Endometrium (tissue), 2 donors: Measurements from ENCODE around the gene MED27.
"Not testable (repeated sequence)": the region's sequence is repeated elsewhere in the genome, so short reads cannot be mapped to it uniquely, and the experiment has no call there.

Experiments used
- FAIRE-seq: peaks from 2 replicates; lab custom pipeline; 2012; peaks lifted over from hg19 to GRCh38; lab: Jason Lieb, UNC
- donor health status: control.
- donor health status: control.

The MED27 gene

DNA sequence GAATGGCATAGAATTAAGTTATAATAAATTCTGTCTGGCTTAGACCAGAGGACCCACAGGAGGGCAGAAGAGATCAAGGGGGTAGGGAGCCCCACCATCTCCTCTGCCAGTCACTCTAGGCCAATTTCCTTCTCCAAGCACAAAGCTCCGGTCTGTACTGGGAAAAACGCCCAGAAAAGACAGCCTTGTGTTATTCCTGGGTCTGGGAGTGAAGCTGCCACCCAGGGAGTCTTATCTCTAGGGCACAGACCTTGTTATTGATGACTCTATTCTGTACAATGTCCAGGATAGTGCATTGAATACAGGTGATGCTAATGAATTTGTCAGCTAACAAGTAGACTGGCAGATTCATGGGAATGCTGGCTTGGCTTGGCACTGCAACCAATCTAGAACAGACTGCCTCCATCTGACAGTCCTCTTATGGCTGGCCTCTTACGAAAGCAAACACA is 60.7 kb downstream of the MED27 start:
- FAIRE-seq: no peak

DNA sequence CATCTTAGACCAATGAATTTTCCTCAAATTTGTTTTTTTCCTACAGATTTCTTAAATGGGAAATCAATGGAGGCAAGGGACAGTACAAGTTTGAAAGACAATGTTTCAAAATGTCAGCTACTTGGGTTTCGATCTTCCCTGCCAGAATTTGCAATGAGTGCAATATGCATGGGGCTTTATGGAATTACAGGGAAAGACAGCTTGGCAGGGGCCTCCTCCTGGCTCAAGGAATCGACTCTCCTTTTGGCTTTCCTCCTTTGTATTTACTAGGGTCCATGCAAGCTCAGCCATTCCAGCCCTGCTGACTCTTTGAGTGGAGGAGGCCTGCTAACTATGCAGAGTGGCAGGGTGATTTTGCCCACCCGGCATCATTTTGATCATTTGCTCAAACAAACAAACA is 63.2 kb downstream of the MED27 start:
- no peak for FAIRE-seq

DNA sequence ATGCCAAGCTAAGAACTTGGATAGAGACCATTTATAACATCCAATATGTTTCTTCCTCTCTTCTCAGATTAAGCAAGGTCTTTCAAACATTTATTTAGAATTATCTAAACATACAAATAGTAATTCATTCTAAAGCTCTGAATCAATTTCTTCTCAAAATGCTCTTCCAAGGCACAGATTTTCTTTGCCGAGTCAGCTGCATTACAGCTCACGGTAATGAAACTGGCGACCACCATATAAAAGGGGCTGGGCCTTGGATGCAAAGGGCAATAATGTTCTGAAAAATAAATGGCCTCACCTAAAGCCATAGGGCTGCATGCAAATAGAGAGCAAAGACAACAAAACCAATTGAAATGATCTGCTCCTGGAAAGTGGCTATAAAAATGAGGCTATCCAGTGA is 63.8 kb downstream of the MED27 start:
- no peak for FAIRE-seq

DNA sequence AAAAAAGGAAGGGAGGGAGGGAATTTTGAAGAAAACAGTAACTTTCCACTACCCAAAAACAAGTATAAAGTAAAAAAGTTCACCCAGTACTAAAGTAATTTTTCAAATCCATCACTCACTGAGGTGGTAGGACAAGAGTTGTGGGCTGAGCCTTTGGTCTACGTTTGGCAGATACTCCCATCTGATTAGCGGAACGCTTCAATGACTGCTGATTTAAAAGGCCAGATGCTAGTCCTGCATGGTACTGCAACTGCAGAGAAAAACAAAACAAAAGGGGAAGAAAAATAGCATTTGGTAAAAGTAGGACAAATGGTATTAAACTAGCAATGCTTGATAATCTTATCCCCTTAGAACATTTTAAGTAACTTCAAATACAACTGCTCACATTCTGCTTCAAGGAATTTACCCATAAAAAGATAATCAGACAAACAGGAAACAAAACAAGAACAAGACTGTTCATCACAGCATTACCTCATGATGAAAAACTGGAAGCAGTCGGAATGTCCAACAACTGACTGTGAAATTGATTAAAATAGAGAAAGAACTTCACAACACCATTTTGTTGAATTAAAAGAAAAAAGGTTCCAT is 65.4 kb downstream of the MED27 start:
- peak; percentile 21 for FAIRE-seq

DNA sequence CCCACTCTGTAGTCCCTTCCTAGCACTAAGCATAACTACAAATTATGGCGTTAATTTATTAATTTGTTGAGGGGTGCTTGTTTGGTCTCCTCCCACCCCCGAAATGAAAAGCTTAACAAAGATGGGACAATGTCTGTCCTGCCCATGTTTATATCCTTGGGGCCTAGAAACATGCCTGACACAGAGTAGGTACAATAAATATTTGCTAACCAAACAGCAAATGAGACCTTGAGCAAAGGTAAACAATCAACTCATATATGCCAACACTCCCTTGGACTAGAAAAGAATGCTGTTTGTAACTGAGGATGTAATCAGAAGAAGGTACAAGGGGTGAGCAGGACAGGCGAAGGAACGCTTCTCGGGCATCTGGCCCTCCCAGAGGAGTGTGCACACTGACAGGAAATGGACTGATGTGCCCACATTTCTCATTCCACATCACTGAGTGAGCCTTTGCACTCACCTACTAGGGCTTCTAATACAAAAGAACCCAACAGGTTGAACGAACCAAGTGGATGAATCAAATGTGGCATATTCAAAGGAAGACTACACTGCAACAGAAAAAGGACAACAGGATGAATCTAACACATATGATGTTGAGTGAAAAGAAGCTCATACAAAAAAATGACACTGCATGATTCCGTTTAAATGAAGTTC is 66.8 kb downstream of the MED27 start:
- no peak for FAIRE-seq

DNA sequence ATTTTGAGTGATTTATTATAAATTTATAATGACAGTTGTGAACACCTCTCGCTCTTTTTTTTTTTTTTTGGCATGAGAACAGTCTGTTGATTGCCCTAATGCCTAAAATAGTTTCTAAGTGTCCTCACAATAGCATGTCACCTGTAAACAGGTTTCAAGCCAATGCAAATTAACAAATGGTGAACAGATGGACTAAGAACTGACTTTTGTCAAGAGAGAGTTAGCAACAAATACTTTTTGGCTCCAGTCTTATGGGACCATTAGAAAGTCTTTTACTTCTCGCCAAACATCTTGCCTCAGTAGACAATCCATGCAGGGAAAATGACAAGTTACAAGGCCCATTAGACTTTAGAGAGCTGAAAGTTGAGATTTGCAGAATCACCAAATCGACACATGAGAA is 67.8 kb downstream of the MED27 start:
- no peak for FAIRE-seq

DNA sequence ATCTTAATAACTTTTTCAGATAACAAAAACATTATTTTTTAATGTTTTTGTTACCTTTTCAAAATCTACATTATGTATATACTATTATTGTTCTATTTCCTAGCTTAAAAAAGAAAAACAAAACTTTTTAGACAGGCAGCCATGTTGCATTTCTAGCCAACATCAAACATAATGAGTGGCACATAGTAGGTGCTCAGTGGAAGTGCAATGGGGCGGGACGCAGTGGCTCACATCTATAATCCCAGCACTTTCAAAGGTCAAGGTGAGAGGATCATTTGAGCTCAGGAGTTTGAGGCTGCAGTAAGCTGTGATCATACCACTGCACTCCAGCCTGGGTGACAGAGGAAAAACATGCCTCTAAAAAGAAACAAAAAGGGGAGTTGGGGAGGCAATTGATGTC is 68.4 kb downstream of the MED27 start:
- FAIRE-seq: no peak

DNA sequence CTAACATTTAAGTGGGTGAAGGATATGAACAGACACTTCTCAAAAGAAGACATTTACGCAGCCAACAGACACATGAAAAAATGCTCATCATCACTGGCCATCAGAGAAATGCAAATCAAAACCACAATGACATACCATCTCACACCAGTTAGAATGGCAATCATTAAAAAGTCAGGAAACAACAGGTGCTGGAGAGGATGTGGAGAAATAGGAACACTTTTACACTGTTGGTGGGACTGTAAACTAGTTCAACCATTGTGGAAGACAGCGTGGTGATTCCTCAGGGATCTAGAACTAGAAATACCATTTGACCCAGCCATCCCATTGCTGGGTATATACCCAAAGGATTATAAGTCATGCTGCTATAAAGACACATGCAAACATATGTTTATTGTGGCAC is 69.5 kb downstream of the MED27 start:
- FAIRE-seq: not testable (repeated sequence)

DNA sequence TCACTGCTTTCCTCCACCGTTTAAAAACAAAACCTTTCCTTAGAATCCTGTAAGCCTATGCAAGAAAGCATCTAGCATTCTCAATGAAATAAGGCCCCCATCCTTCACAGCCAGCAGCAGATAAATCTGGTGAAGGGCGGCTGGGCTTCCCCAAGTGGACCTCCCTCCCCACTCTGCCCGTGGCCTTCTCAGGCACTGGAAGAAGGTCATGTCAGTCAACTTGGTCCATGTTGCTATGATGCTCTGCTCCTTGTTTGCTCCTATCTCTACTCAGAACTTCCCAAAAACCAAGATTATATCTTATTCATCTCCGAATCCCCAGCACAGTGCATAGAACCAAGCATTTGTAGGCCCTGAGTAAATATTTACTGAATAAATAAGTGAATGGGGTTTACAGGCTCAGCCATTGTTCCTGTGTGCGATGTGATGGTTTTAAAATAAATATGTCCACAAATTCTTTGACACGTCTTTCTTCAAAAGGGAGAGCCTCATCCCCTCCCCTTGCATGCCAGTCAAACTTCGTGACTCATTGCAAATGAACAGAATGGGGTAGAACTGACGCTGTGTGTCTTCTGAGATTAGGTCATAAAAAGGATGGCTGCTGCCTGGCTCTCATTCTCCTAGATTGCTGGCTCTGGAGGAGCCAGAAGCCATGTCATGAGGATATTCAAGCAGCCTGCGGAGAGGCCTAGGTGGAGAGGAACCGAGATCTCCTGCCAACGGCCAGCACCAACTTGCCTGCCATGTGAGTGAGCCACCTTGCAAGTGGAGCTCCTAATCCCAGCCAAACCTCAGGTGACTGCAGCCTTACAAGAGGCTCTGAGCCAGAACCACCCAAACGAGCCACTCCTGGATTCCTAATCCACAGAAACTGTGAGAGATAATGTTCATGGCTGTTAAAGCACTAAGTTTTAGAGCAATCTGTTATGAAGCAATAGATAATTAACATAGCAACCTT is 70.5 kb downstream of the MED27 start:
- no peak for FAIRE-seq

DNA sequence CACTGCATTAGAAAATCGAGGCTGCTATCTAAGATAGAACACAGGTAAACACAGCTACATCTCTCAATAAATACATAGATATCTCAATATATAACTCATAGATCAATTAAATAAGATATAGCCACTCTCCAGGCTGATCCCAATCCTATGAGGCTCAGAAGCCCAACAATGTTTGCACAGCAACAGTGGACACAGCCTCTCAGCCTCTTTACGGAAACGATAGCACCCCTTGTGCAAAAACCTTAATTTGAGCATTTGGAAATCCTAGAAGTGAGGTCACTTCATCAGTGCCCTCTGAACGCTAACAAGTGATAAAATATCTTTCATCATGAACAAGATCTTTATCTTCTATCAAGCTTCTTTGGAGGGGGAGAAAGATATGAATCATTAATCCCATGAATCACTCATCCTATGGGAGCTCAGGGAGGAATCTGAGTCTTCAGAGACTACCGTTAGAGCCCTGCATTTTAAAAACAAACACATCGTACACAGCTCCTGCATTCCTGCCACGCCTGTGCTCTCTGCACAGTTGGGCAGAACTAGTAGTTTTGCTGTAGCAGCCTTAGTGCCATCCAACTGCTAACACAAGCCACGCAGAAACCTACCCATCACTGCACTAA is 71.4 kb downstream of the MED27 start:
- FAIRE-seq: no peak

DNA sequence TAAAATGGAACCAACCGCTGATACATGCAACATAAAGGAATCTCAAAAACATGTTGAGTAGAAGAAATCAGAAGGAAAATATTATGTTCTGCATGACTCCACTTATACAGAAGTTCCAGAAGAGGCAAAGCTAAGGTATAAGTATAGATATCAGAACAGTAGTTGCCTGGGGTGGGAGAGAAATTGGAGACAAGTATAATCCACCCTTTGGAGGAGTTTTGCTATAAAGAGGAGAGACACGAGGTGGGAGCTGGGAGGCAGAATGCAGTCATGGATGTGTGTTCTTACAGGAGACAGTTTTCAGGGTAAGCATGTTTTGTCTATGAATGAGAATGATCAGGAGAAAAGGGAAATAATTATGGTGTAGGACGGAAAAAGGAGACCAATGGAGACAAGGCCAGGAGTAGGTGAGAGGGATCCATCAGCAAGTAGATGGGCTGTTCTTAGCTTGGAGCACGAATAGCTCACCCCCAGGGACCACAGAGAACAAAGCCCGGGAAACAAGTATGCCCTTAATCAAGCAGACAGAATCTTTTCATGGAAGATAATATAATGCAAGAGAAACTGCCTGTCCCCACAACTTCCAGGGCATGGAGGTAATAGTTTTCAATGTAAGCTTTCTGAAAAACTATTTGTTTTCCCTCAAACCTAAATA is 72.2 kb downstream of the MED27 start:
- FAIRE-seq: no peak

DNA sequence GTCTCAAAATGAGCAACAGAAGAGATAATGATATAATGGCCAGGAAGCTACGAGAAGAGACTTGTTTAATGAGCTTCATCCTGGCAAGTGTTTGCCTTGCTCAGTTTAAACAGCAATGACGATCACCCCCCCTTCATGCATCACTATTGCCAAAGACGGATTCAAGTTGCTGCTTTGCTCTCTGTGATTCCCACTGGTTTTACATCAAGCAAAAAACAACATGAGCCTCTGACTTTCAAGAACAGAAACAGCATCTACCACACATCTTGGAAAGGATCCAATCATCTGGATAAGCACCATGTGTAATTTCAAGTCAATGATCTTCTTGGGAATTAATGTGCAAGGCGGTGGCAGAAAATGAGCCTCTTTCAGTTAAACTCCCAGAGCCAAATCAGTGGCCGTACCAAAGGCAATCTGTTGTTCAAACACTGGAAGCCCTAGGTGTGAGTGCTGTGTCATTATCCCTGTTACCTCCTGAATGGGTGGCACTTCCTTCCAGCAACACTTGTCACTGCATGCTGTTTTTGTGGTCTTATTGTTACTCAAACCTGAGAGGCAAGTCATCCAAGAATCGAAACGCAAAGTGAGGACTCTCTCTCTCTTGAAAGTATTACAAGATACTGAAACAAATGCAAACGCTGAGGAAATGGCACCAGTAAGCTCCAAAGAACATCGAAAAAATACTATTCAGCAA is 72.8 kb downstream of the MED27 start:
- no peak for FAIRE-seq

DNA sequence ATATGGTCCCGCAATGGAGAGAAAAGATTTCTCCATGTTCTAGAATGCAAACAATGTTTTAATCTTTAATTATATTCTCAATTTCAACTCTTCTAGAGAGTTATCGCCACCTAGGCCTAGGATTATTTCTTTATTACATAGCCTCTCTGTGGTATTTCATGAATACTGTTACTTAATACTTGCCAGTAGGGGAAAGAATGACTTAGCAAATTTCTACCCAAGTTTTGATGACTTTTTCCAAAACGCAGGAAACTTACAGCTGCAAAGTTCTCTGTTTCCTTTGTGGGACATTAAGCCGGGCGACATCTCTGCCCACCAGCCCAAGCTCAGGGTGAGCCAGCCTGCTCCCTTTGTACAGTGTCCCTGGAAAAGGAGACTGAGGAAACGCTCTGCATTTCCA is 73.8 kb downstream of the MED27 start:
- no peak for FAIRE-seq

DNA sequence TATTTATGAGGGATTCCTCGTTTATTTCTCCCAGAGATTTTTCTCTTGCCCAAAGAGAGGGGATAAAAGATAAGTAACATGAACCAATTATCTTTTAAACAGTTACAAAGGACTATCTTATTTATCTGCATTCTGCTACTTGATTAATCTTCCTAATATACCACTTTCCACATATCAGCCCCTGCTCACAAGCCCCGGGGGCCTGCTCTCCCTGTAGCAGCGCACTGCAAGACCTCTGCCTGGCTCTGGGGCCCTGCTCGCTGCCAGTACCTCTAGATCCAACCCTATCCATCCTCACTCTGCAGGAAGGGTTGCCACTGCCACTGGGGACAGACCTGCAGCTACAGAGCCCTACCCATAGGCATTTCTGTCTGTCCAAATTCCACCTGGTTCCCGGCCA is 75.3 kb downstream of the MED27 start:
- FAIRE-seq: no peak

DNA sequence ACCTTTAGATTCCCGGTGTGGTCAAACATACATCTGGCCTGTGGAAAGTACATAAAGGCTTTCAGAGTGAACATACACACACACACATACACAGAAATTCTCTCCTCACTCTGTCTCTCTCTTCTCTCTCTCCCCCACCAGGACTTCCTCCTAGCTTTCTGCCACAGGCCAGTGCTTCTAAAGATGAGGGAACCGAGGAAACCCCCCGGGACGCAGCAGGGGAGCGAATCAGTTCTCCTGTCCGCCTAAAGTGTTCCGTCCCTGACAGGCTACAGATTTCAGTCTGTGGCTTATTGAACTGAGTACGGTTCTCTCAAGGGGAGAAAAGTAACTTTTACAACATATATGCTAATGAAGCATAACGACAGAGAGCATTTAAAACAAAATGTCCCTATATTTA is 75.8 kb downstream of the MED27 start:
- no peak for FAIRE-seq

DNA sequence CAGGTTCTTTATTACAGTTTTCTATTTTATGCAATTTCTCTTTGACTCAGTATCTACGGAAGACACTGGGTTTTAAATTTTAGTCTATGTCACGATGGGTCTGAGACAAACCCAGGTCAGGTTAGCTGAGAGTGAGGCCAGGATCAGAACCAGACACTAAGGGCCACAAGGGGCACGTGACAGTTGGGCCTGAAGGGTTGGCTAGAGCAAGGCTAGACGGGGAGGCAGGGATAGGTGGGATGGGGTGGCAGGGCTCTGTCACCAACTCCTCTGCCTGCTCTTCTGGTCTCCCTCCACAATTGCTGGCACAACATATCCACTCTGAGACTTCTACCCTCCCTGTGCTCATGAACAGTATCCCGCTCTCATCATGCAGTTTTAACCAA is 76.4 kb downstream of the MED27 start:
- no peak for FAIRE-seq

DNA sequence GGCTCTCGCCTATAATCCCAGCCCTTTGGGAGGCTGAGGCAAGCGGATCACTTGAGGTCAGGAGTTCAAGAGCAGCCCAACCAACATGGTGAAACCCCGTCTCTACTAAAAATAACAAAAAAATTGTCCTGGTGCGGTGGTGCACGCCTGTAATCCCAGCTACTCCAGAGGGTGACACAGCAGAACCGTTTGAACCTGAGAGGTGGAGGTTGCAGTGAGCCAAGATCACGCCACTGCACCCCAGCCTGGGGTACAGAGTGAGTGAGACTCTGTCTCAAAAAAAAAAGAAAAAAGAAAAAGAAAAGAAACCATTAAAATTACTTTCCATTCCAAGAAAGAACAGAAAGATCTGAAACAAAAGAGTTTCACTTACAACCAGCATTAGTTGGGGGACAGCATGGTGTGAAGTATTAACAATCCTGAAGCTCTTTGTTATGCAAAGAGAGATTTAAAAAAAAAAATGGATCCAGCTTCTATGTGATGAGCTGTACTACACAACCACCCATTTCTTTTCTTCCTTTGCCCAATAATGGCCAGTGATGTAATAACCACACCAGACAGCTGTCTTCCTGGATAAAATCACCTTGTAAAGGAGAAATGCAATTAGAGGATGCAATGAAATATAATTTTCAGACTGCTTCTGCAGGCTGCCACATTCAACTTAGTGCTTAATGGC is 76.9 kb downstream of the MED27 start:
- FAIRE-seq: no peak

DNA sequence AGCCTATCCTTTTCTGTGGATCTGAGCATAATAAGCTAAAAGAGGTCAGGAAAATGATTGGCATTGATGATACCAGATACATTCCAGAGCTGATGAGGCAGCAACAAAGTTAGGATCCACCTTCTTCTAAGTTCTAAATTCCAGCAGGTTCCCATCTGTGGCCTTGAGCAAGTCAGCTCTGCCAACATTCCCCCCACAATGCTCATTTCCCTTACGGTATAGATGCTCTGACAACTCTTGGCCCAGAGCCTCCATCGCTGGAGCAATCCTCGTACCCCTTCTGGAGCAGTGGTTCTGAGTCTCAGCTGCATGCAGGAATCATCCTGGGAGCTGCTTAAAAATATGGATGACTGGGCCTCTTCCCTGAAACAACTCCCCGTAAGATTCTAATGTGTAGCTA is 78.1 kb downstream of the MED27 start:
- FAIRE-seq: no peak

DNA sequence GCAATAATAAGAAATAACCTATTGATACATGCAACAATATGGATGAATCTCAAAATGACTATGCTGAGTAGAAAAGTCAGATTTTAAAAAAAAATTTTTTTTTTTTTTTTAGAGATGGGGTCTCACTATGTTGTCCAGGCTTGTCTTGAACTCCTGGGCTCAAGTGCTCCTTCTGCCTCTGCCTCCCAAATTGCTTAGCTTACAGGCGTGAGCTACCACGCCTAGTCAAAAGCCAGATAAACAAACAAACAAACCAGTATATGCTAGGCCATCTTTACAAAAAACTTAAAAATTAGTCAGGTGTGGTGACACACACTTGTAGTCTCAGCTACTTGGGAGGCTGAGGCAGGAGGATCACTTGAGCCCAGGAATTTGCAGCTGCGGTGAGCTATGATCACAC is 79.0 kb downstream of the MED27 start:
- FAIRE-seq: no peak

DNA sequence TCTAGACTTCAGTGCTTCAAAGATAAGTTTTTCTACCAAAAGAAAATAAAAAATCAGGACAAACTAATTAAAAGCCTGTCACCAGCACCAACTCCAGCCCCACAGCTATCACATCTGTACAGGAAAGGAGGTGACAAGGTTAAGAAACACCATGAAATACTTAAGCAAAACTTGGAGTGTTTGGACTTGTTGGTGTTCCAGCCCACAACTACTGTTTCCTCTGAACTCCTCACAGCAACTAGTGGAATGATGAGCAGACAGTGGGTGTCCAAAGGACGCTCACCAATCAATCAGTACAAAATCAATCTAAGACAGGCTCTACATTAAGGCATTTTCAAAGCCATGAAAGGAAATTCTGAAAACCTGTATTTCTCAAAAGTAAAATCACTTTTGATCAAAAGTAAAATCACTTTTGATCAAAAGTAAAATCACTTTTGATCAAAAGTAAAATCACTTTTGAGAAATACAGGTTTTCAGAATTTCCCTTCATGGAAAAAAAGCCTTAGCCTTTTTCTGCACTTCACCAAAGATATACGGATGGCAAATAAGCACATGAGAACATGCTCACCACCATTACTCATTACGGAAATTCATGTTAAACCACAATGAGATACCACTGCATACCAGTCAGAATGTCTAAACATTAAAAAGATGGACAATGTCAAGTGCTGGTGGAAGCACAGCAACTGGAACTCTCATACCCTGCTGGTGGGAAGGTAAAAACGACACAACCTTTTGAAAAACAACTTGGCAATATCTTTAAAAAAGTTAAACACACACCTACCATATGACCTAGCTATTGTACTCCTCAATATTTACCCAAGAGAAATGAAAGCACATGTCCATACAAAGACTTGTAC is 79.7 kb downstream of the MED27 start:
- FAIRE-seq: no peak
